PC-3 (cell line): ENCODE results near the gene RAB37. TPM values are rescaled to one million over a fixed set of nuclear protein-coding genes. Genes with fewer than 3 reads are reported as not detected.

Source experiments
- ATAC-seq: fragments of 200-7000 bp; cut with Tn5 transposase; 2 replicates; pipeline ENCODE4 v1.9.1; 2020; ENCODE audit warnings: mild to moderate bottlenecking, moderate library complexity
- BruUV-seq: library from RNA; stranded (reverse); fragments of 400-500 nt; replicated peaks from 2 replicates; lab custom pipeline; 2021; lab: Mats Ljungman, UMichigan
- CTCF ChIA-PET: fragments of 300-600 bp; sonication (Branson Sonifier 250); formaldehyde crosslinking; loops from one replicate; lab custom pipeline; 2022; ENCODE audit warnings: antibody characterized with exemption; lab: Charles Lee
- POLR2A ChIA-PET: fragments of 300-600 bp; sonication (Branson Sonifier 250); formaldehyde crosslinking; loops from one replicate; lab custom pipeline; 2022; ENCODE audit warnings: antibody characterized with exemption; ENCODE audit not compliant: unreplicated experiment; lab: Charles Lee
- DNase-seq: peaks from one replicate; pipeline ENCODE4 v3.0.0-alpha.2; 2015
- H2AFZ ChIP-seq: fragments of 300-600 bp; sonication (generic); 2 replicates; pipeline ENCODE4 v1.6.0; 2016; ENCODE audit warnings: antibody characterized with exemption, low read length
- H3F3A ChIP-seq: fragments of 300-600 bp; sonication (generic); one replicate; pipeline ENCODE4 v1.6.0; 2017; ENCODE audit warnings: antibody characterized with exemption, low read length, control low read depth, mild to moderate bottlenecking; ENCODE audit not compliant: unreplicated experiment
- H3K27ac ChIP-seq: fragments of 300-600 bp; sonication (generic); 2 replicates; pipeline ENCODE4 v1.5.1; 2016; ENCODE audit warnings: mild to moderate bottlenecking, low read length
- H3K27me3 ChIP-seq: fragments of 300-600 bp; sonication (generic); 2 replicates; pipeline ENCODE4 v1.6.1; 2016; ENCODE audit warnings: low read length, mixed read lengths
- H3K36me3 ChIP-seq: fragments of 300-600 bp; sonication (generic); 2 replicates; pipeline ENCODE4 v1.6.1; 2016; ENCODE audit warnings: low read depth, mixed run types, low read length, mixed read lengths
- H3K4me1 ChIP-seq: fragments of 300-600 bp; sonication (generic); 2 replicates; pipeline ENCODE4 v1.5.1; 2016; ENCODE audit warnings: low read length; ENCODE audit not compliant: insufficient read depth
- H3K4me2 ChIP-seq: fragments of 300-600 bp; sonication (generic); 2 replicates; pipeline ENCODE4 v1.6.0; 2016; ENCODE audit warnings: low read length
- H3K4me3 ChIP-seq: fragments of 300-600 bp; sonication (generic); 2 replicates; pipeline ENCODE4 v1.5.1; 2016; ENCODE audit warnings: mild to moderate bottlenecking, low read length, mixed read lengths
- H3K79me2 ChIP-seq: fragments of 300-600 bp; sonication (generic); 2 replicates; pipeline ENCODE4 v1.6.1; 2017; ENCODE audit warnings: low read length, mixed read lengths
- H3K9ac ChIP-seq: fragments of 300-600 bp; sonication (generic); 2 replicates; pipeline ENCODE4 v1.6.0; 2016; ENCODE audit warnings: mild to moderate bottlenecking, low read length
- H3K9me2 ChIP-seq: fragments of 300-600 bp; sonication (generic); replicated peaks from 2 replicates; pipeline ENCODE4 v1.6.1; 2016; ENCODE audit warnings: mixed run types, low read length, mixed read lengths
- H3K9me3 ChIP-seq: fragments of 300-600 bp; sonication (generic); 2 replicates; pipeline ENCODE4 v1.6.1; 2016; ENCODE audit warnings: low read length, mixed read lengths
- H4K20me1 ChIP-seq: fragments of 300-600 bp; sonication (generic); 2 replicates; pipeline ENCODE4 v1.6.1; 2016; ENCODE audit warnings: low read length, mixed read lengths
- CTCF ChIP-seq: fragments of 300-600 bp; sonication (generic); conservative IDR thresholded peaks from 2 replicates; pipeline ENCODE4 v1.5.1; 2017; ENCODE audit warnings: antibody characterized with exemption, low read depth, mild to moderate bottlenecking, low read length
- EZH2 ChIP-seq: fragments of 300-600 bp; sonication (generic); IDR thresholded peaks from one replicate; pipeline ENCODE4 v1.6.1; 2017; ENCODE audit warnings: antibody characterized with exemption, mild to moderate bottlenecking, low read length; ENCODE audit not compliant: unreplicated experiment
- EZH2phosphoT487 ChIP-seq: fragments of 300-600 bp; sonication (generic); IDR thresholded peaks from 2 replicates; pipeline ENCODE4 v1.6.1; 2018; ENCODE audit warnings: mild to moderate bottlenecking, antibody characterized with exemption, low read length, borderline replicate concordance
- intact Hi-C: fragments of 100-400 bp; cut with micrococcal nuclease; formaldehyde crosslinking; loops from 2 replicates; pipeline ENCODE4 v1.9.0; 2023
- total RNA-seq: library from RNA; depleted of rRNA; stranded (reverse); fragments of >200 nt; gene quantifications from 2 replicates; pipeline ENCODE4 v1.2.3, GENCODE V29; 2014

RAB37 gene
- total RNA-seq, 1 experiment from 2014 or later, result 0.66 TPM

- H3K4me1 ChIP-seq, result no peaks in the 10 kb centered on the region
- intact Hi-C loops, result no loop called here
- no peaks in the 10 kb centered on the region for H3F3A ChIP-seq
- no peaks in the 10 kb centered on the region for H3K9me3 ChIP-seq
- ATAC-seq (no peak), DNase-seq (no peak)
- H3K27me3 ChIP-seq, result peaks cover 75% of the 10 kb centered on the region
- no peaks in the 10 kb centered on the region for H3K9me2 ChIP-seq
- no peak overlapping the region for H3K9ac ChIP-seq
- ChIA-PET POLR2A (no interaction called here), CTCF (no interaction called here)
- H3K79me2 ChIP-seq, result no peaks in the 10 kb centered on the region
- no peaks in the 10 kb centered on the region for H4K20me1 ChIP-seq
- H3K36me3 ChIP-seq, result no peaks in the 10 kb centered on the region
- H3K4me2 ChIP-seq, result no peak overlapping the region
- no peak overlapping the region for H2AFZ ChIP-seq
- no peak overlapping the region for H3K4me3 ChIP-seq
- TF ChIP-seq EZH2 (no peak), CTCF (no peak), EZH2phosphoT487 (no peak)
- BruUV-seq, result no TSS peak
- no peak overlapping the region for H3K27ac ChIP-seq
These were observed 37.8 kb upstream of the RAB37 start for GRCh38 chr17:74699236-74699635.

GRCh38 chr17:74702116-74702871 is 34.8 kb upstream of the RAB37 start:
- H3K4me3 ChIP-seq, result no peak overlapping the region
- H3K27me3 ChIP-seq, result peaks cover 72% of the 10 kb centered on the region
- ChIA-PET POLR2A (no interaction called here), CTCF (no interaction called here)
- no peak overlapping the region for H2AFZ ChIP-seq
- intact Hi-C loops, result no loop called here
- BruUV-seq, result no TSS peak
- no peak overlapping the region for H3K4me2 ChIP-seq
- H3F3A ChIP-seq, result no peaks in the 10 kb centered on the region
- ATAC-seq (no peak), DNase-seq (no peak)
- no peaks in the 10 kb centered on the region for H3K79me2 ChIP-seq
- no peak overlapping the region for H3K27ac ChIP-seq
- H3K9me3 ChIP-seq, result no peaks in the 10 kb centered on the region
- no peak overlapping the region for H3K9ac ChIP-seq
- no peaks in the 10 kb centered on the region for H3K9me2 ChIP-seq
- no peaks in the 10 kb centered on the region for H4K20me1 ChIP-seq
- TF ChIP-seq EZH2phosphoT487 (no peak), CTCF (no peak), EZH2 (no peak)
- no peaks in the 10 kb centered on the region for H3K4me1 ChIP-seq
- H3K36me3 ChIP-seq, result no peaks in the 10 kb centered on the region

GRCh38 chr17:74703311-74703710 is 33.7 kb upstream of the RAB37 start:
- intact Hi-C loops, result no loop called here
- DNase-seq (no peak), ATAC-seq (no peak)
- CTCF ChIA-PET, result no interaction called here
- Histone ChIP-seq H3F3A (no peaks in the 10 kb centered on the region), H4K20me1 (no peaks in the 10 kb centered on the region), H3K79me2 (no peaks in the 10 kb centered on the region), H3K36me3 (no peaks in the 10 kb centered on the region), H3K9me2 (no peaks in the 10 kb centered on the region), H3K9me3 (no peaks in the 10 kb centered on the region), H3K4me1 (no peaks in the 10 kb centered on the region), H3K27me3 (peaks cover 67% of the 10 kb centered on the region), H2AFZ (no peak overlapping the region), H3K27ac (no peak overlapping the region), H3K4me3 (no peak overlapping the region), H3K9ac (no peak overlapping the region), H3K4me2 (no peak overlapping the region)
- no peak for TF ChIP-seq CTCF
- TF ChIP-seq EZH2phosphoT487, result no peak
- no peak for TF ChIP-seq EZH2
- BruUV-seq, result no TSS peak
- POLR2A ChIA-PET, result interaction anchor here (0.6 kb wide), 1 partner anchor 29 kb away, joined by 4 read pairs; no protein-coding TSS in a partner anchor
